Type B pancreatic cell (in vitro differentiated cells): Measurements from ENCODE around the gene VNN1. TPM values are rescaled to one million over a fixed set of nuclear protein-coding genes. Genes with fewer than 3 reads are reported as not detected.

Experiments
- DNase-seq: peaks from one replicate; pipeline ENCODE4 v3.0.0; 2021; ENCODE audit warnings: mixed read lengths; ENCODE audit not compliant: unreplicated experiment; ENCODE audit errors: extremely low spot score
- H3K27ac Mint-ChIP-seq: 2 replicates; pipeline ENCODE4 v1.8.0; 2021; ENCODE audit warnings: mild to moderate bottlenecking, mixed read lengths
- H3K27me3 Mint-ChIP-seq: 2 replicates; pipeline ENCODE4 v1.8.0; 2021; ENCODE audit warnings: mixed read lengths
- H3K36me3 Mint-ChIP-seq: 2 replicates; pipeline ENCODE4 v1.8.0; 2021; ENCODE audit warnings: mixed read lengths
- H3K4me1 Mint-ChIP-seq: one replicate; pipeline ENCODE4 v1.8.0; 2021; ENCODE audit warnings: mixed read lengths; ENCODE audit not compliant: unreplicated experiment
- H3K4me3 Mint-ChIP-seq: 2 replicates; pipeline ENCODE4 v1.8.0; 2021; ENCODE audit warnings: mild to moderate bottlenecking, mixed read lengths
- H3K9me3 Mint-ChIP-seq: 2 replicates; pipeline ENCODE4 v1.8.0; 2021; ENCODE audit warnings: mixed read lengths
- total RNA-seq: library from RNA; stranded (reverse); gene quantifications from 2 replicates; pipeline ENCODE4 v1.2.1, GENCODE V29; 2021; ENCODE audit warnings: low replicate concordance
- TF ChIP-seq, protein P1 (sequence below): fragments of 200-600 bp; sonication (generic); conservative IDR thresholded peaks from 2 replicates; pipeline ENCODE4 v1.5.0; 2021; ENCODE audit warnings: antibody characterized with exemption, mild to moderate bottlenecking

Gene VNN1
- total RNA-seq, 1 donor from 2014 or later: 1.3 TPM

DNA sequence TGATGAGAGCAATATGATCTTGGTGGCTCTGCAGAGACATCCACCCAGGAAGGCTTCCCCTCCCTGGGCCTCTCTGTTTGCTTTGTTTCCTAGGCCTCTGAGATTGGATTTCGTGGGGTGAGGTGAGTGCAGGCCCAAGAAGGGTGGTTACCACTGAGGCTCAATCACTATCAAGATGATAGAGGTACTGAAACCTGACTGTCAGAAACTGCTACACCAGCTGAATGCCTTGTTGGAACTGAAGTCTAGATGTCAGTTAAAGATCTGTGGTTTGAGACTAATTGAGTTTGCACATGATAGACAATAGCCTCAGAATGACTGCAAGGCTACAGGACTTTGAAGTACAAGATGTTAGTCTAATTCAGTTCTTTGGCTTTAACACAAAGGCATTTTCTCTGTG is 15.2 kb downstream of the VNN1 start:
- Mint-ChIP-seq H3K27ac (no peak overlapping the region), H3K36me3 (no peaks in the 10 kb centered on the region), H3K27me3 (no peaks in the 10 kb centered on the region), H3K9me3 (peaks cover 10% of the 10 kb centered on the region), H3K4me1 (no peaks in the 10 kb centered on the region), H3K4me3 (no peak overlapping the region)
- no peak for DNase-seq
- TF ChIP-seq, protein P1, sequence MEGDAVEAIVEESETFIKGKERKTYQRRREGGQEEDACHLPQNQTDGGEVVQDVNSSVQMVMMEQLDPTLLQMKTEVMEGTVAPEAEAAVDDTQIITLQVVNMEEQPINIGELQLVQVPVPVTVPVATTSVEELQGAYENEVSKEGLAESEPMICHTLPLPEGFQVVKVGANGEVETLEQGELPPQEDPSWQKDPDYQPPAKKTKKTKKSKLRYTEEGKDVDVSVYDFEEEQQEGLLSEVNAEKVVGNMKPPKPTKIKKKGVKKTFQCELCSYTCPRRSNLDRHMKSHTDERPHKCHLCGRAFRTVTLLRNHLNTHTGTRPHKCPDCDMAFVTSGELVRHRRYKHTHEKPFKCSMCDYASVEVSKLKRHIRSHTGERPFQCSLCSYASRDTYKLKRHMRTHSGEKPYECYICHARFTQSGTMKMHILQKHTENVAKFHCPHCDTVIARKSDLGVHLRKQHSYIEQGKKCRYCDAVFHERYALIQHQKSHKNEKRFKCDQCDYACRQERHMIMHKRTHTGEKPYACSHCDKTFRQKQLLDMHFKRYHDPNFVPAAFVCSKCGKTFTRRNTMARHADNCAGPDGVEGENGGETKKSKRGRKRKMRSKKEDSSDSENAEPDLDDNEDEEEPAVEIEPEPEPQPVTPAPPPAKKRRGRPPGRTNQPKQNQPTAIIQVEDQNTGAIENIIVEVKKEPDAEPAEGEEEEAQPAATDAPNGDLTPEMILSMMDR: no peak

DNA sequence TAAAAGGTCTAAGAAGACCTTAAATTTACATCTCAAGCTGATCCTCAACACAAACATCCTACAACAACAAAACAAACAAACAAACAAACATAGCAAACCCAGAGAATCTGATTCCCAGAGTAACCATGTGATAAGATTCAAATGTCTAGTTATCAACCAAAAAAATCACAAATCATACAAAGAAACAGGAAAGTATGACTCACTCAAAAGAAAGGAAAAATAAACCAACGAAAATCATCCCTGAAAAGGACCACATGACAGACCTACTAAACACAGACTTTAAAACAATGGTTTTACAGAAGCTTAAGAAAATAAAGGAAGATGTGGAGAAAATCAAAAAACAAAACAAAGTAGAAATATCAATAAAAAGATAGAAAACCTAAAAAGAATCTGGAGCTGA is 18.1 kb downstream of the VNN1 start:
- H3K27me3 Mint-ChIP-seq: no peaks in the 10 kb centered on the region
- no peak overlapping the region for H3K27ac Mint-ChIP-seq
- DNase-seq: no peak
- TF ChIP-seq, protein P1: no peak
- H3K4me1 Mint-ChIP-seq: no peaks in the 10 kb centered on the region
- H3K4me3 Mint-ChIP-seq: no peak overlapping the region
- peaks cover 10% of the 10 kb centered on the region for H3K9me3 Mint-ChIP-seq
- no peaks in the 10 kb centered on the region for H3K36me3 Mint-ChIP-seq

DNA sequence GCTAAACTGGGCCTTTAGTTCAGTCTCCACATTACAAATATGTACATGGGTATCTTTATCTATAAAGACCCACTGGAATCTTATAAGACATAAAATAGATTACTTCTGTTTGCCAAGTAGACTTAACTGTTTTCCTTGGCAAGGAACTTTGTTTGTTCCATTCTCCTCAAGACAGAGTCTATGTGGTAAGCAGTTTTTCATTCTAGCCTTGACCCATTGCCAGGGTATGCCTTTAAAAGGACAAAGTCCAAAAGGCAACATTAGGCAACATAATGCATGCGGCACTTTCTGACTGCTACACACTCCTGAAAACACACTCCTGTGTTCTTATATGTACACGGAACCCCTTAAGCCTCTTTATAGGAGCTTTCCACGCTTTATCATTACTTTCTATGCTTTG is 20.4 kb downstream of the VNN1 start:
- Mint-ChIP-seq H3K27me3 (no peaks in the 10 kb centered on the region), H3K36me3 (no peaks in the 10 kb centered on the region), H3K4me3 (no peak overlapping the region), H3K27ac (no peak overlapping the region), H3K9me3 (peaks cover 10% of the 10 kb centered on the region), H3K4me1 (no peaks in the 10 kb centered on the region)
- no peak for DNase-seq
- TF ChIP-seq, protein P1: no peak

DNA sequence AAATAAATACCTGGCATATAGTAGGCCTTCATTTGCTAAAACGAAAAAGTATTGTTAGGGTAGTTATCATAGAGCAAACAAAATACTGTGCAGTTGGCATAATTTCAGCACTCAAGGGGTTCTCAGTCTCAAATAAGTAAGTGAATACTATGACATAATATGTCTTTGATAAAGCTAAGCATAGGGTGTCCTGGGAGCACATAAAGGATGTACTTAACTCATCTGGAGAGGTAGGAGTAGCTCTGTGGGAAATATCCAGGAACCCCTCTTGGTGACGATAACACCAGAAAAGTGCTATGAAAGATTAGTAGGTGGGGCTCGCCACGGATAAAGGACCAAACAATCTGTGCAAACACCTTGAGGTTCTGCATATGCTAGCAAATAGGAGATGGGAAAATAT is 23.2 kb downstream of the VNN1 start:
- Mint-ChIP-seq H3K4me1 (no peaks in the 10 kb centered on the region), H3K27ac (no peak overlapping the region), H3K9me3 (peaks cover 2% of the 10 kb centered on the region), H3K4me3 (no peak overlapping the region), H3K36me3 (no peaks in the 10 kb centered on the region), H3K27me3 (no peaks in the 10 kb centered on the region)
- no peak for DNase-seq
- TF ChIP-seq, protein P1: no peak

DNA sequence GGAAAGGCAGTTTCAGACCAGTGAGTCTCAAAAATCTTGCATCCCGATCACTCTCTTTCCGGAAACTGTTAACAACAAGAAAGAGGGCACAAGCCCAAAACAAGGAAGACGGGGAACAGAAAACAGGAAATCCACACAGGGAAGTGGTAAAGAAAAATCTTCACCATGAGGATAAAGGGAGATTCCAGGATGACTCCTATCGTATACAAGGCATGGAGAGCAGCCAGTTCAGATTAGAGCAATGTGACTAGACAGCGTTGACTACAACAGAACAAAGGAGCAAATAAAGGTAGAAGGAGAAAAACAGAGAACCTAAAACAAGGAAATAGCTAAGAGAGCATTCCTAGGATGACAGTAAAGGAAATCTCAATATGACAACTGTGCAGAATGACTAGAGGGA is 26.5 kb downstream of the VNN1 start:
- Mint-ChIP-seq H3K27me3 (no peaks in the 10 kb centered on the region), H3K27ac (no peak overlapping the region), H3K4me3 (no peak overlapping the region), H3K36me3 (no peaks in the 10 kb centered on the region), H3K4me1 (no peaks in the 10 kb centered on the region), H3K9me3 (no peaks in the 10 kb centered on the region)
- DNase-seq: no peak
- TF ChIP-seq, protein P1: no peak

DNA sequence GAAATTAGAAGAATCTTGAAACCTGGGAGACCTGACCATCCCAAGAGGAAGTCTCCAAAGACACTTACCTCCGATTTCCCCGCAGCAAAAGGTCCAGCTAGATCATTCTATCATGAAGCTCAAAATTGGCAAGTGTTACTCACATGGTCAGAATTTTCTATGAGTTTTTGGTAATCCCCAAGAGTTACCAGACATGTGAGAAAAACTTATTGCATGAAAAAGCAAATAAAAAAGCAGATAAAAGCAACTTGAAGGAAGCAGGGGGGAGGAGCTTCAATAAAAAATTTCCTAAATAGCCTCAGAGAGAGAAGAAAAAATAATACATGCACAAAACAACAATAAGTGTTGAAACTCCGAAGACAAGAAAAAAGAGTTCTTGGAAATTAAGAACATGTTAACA is 27.3 kb downstream of the VNN1 start:
- no peak overlapping the region for H3K4me3 Mint-ChIP-seq
- H3K27ac Mint-ChIP-seq: no peak overlapping the region
- H3K4me1 Mint-ChIP-seq: no peaks in the 10 kb centered on the region
- TF ChIP-seq, protein P1: no peak
- no peaks in the 10 kb centered on the region for H3K27me3 Mint-ChIP-seq
- H3K36me3 Mint-ChIP-seq: no peaks in the 10 kb centered on the region
- DNase-seq: no peak
- no peaks in the 10 kb centered on the region for H3K9me3 Mint-ChIP-seq
